GM12878 (cell line): ENCODE measurements around the gene DUSP16. TPM values are rescaled to one million over a fixed set of nuclear protein-coding genes. Genes with fewer than 3 reads are reported as not detected.
A peak's percentile ranks its signal among the peaks of the same experiment; 100 is the strongest.

Experiments
- ATAC-seq: fragments of 200-7000 bp; cut with Tn5 transposase; 3 replicates; pipeline ENCODE4 v1.9.1; 2020; ENCODE audit warnings: mild to moderate bottlenecking, moderate library complexity
- BruUV-seq: library from RNA; stranded (reverse); fragments of 400-500 nt; replicated peaks from 2 replicates; lab custom pipeline; 2021; lab: Mats Ljungman, UMichigan
- CTCF ChIA-PET: fragments of 300-600 bp; sonication (Branson Sonifier 250); formaldehyde crosslinking; extraction: SDS; loops from one replicate; lab custom pipeline; 2021; ENCODE audit warnings: inconsistent platforms; lab: Yijun Ruan, JAX
- POLR2A ChIA-PET: fragments of 350-600 bp; formaldehyde crosslinking; extraction: SDS; loops from one replicate; lab custom pipeline; 2021; ENCODE audit warnings: inconsistent platforms; lab: Charles Lee
- RAD21 ChIA-PET: fragments of 300-600 bp; sonication (Branson Sonifier 250); formaldehyde crosslinking; loops from one replicate; lab custom pipeline; 2023; ENCODE audit warnings: antibody characterized with exemption; ENCODE audit not compliant: unreplicated experiment; lab: Charles Lee
- SMC1A ChIA-PET: fragments of 300-600 bp; sonication (Branson Sonifier 250); formaldehyde crosslinking; loops from one replicate; lab custom pipeline; 2023; ENCODE audit not compliant: unreplicated experiment, uncharacterized antibody; lab: Charles Lee
- DNase-seq: peaks from one replicate; pipeline ENCODE4 v3.0.0-alpha.2; 2011; ENCODE audit warnings: low read depth, low spot score
- FAIRE-seq: peaks from 3 replicates; lab custom pipeline; 2011; peaks lifted over from hg19 to GRCh38; lab: Jason Lieb, UNC
- H2AFZ ChIP-seq: 2 replicates; pipeline ENCODE4 v1.6.0; 2011; ENCODE audit warnings: low read depth, low read length, control low read depth; ENCODE audit not compliant: control insufficient read depth
- H3K27ac ChIP-seq: 2 replicates; pipeline ENCODE4 v1.5.1; 2011; ENCODE audit warnings: control low read depth; ENCODE audit not compliant: control insufficient read depth, insufficient read depth
- H3K27me3 ChIP-seq, 2 experiments: replicated peaks in 1 of 2; 2 replicates each; pipeline versions ENCODE4 v1.6.0 to v1.6.1; 2011; ENCODE audit warnings: low read length in 1 of 2; ENCODE audit not compliant: control insufficient read depth in 2 of 2, insufficient read depth in 2 of 2
- H3K36me3 ChIP-seq, 2 experiments: 2 replicates each; pipeline ENCODE4 v1.5.1; 2011; ENCODE audit warnings: low read length in 1 of 2; ENCODE audit not compliant: control insufficient read depth in 2 of 2, insufficient read depth in 2 of 2
- H3K4me1 ChIP-seq: 2 replicates; pipeline ENCODE4 v1.6.1; 2011; ENCODE audit warnings: mild to moderate bottlenecking, low read length, moderate library complexity, mixed read lengths; ENCODE audit not compliant: control insufficient read depth, insufficient read depth
- H3K4me2 ChIP-seq: 2 replicates; pipeline ENCODE4 v1.6.0; 2011; ENCODE audit warnings: control low read depth; ENCODE audit not compliant: control insufficient read depth, insufficient read depth
- H3K4me3 ChIP-seq: fragments of 200-600 bp; sonication (generic); 2 replicates; pipeline ENCODE4 v1.5.1; 2016
- H3K79me2 ChIP-seq: 2 replicates; pipeline ENCODE4 v1.6.0; 2011; ENCODE audit warnings: low read length; ENCODE audit not compliant: control insufficient read depth, insufficient read depth
- H3K9ac ChIP-seq: 2 replicates; pipeline ENCODE4 v1.8.0; 2011; ENCODE audit warnings: low read length, control low read depth, mixed read lengths; ENCODE audit not compliant: control insufficient read depth, insufficient read depth
- H3K9me3 ChIP-seq: replicated peaks from 3 replicates; pipeline ENCODE4 v1.5.1; 2011; ENCODE audit warnings: mild to moderate bottlenecking, low read length; ENCODE audit not compliant: control insufficient read depth, insufficient read depth
- H4K20me1 ChIP-seq: 2 replicates; pipeline ENCODE4 v1.6.0; 2011; ENCODE audit not compliant: control insufficient read depth, insufficient read depth
- ASH2L ChIP-seq: fragments of 300-600, 200-600 bp; sonication (generic); IDR thresholded peaks from 2 replicates; pipeline ENCODE4 v1.6.1; 2017; ENCODE audit warnings: low read depth, mild to moderate bottlenecking, borderline replicate concordance
- ATF3 ChIP-seq: IDR thresholded peaks from 2 replicates; pipeline ENCODE4 v1.6.1; 2011; ENCODE audit warnings: low read depth, mild to moderate bottlenecking, low read length, moderate library complexity, borderline replicate concordance; ENCODE audit errors: extremely low read depth
- ATF7 ChIP-seq: fragments of 450-650 bp; IDR thresholded peaks from 2 replicates; pipeline ENCODE4 v1.6.1; 2016; ENCODE audit warnings: low read depth, mild to moderate bottlenecking
- BCL11A ChIP-seq: IDR thresholded peaks from 2 replicates; pipeline ENCODE4 v1.6.1; 2011; ENCODE audit warnings: low read depth, low read length
- BHLHE40 ChIP-seq, 2 experiments: fragments of 450-650 bp in 1 of 2; IDR thresholded peaks; 2 replicates each; pipeline ENCODE4 v1.6.1; 2011 to 2017; ENCODE audit warnings: low read depth in 2 of 2, borderline replicate concordance in 1 of 2, improper control_type of control experiment in 1 of 2, low read length in 1 of 2, mild to moderate bottlenecking in 1 of 2
- CREM ChIP-seq: IDR thresholded peaks from 2 replicates; pipeline ENCODE4 v1.6.1; 2014; ENCODE audit warnings: antibody characterized with exemption, low read depth
- EGR1 ChIP-seq, 2 experiments: IDR thresholded peaks; 1 replicate in 1 of 2; 2 replicates in 1 of 2; pipeline ENCODE4 v1.6.1; 2011 to 2012; ENCODE audit warnings: low read depth in 2 of 2, low read length in 2 of 2, borderline replicate concordance in 1 of 2, mild to moderate bottlenecking in 1 of 2, moderate library complexity in 1 of 2
- EP300 ChIP-seq, 2 experiments: fragments of 150-350 bp in 1 of 2; IDR thresholded peaks; 2 replicates each; pipeline ENCODE4 v1.6.1; 2011 to 2012; ENCODE audit warnings: low read depth in 2 of 2, low read length in 2 of 2, borderline replicate concordance in 1 of 2, improper control_type of control experiment in 1 of 2, inconsistent platforms in 1 of 2; ENCODE audit not compliant: control insufficient read depth in 1 of 2
- FOXM1 ChIP-seq: IDR thresholded peaks from 2 replicates; pipeline ENCODE4 v1.6.1; 2012; ENCODE audit warnings: low read depth, mild to moderate bottlenecking, inconsistent platforms, low read length, moderate library complexity
- MEF2B ChIP-seq: fragments of 450-650 bp; IDR thresholded peaks from 2 replicates; pipeline ENCODE4 v1.6.1; 2018; ENCODE audit warnings: mild to moderate bottlenecking, moderate library complexity; ENCODE audit not compliant: partially characterized antibody, poor library complexity, severe bottlenecking
- MXI1 ChIP-seq: fragments of 150-350 bp; IDR thresholded peaks from 2 replicates; pipeline ENCODE4 v1.6.1; 2011; ENCODE audit warnings: low read depth, mild to moderate bottlenecking, inconsistent platforms, low read length, improper control_type of control experiment
- NBN ChIP-seq: fragments of 450-650 bp; IDR thresholded peaks from 2 replicates; pipeline ENCODE4 v1.6.1; 2016
- POLR2AphosphoS5 ChIP-seq: IDR thresholded peaks from 2 replicates; pipeline ENCODE4 v1.6.1; 2011; ENCODE audit warnings: mild to moderate bottlenecking, low read length, inconsistent platforms
- RB1 ChIP-seq: fragments of 450-650 bp; formaldehyde crosslinking; IDR thresholded peaks from 2 replicates; pipeline ENCODE4 v1.6.1; 2017; ENCODE audit warnings: mild to moderate bottlenecking, borderline replicate concordance
- RCOR1 ChIP-seq: conservative IDR thresholded peaks from 2 replicates; pipeline ENCODE4 v1.6.1; 2012; ENCODE audit warnings: low read depth, low read length, improper control_type of control experiment
- SMAD5 ChIP-seq: IDR thresholded peaks from 2 replicates; pipeline ENCODE4 v1.6.1; 2016; ENCODE audit warnings: antibody characterized with exemption, low read depth
- TBL1XR1 ChIP-seq: IDR thresholded peaks from 2 replicates; pipeline ENCODE4 v1.6.1; 2012; ENCODE audit warnings: low read depth, low read length, improper control_type of control experiment
- ZNF207 ChIP-seq: fragments of 450-650 bp; IDR thresholded peaks from 2 replicates; pipeline ENCODE4 v1.6.1; 2014; ENCODE audit warnings: antibody characterized with exemption, mild to moderate bottlenecking, borderline replicate concordance
- ZNF217 ChIP-seq: fragments of 450-650 bp; IDR thresholded peaks from 2 replicates; pipeline ENCODE4 v1.6.1; 2017; ENCODE audit warnings: antibody characterized with exemption, mild to moderate bottlenecking
- ZNF622 ChIP-seq: fragments of 450-650 bp; IDR thresholded peaks from 2 replicates; pipeline ENCODE4 v1.6.1; 2017; ENCODE audit warnings: mild to moderate bottlenecking, inconsistent platforms
- WGBS: methylation state at CpG from one replicate; pipeline ENCODE4 v1.1.6; 2016; ENCODE audit warnings: low lambda C conversion rate; ENCODE audit not compliant: insufficient replicate concordance, insufficient coverage; ENCODE audit errors: missing lambda C conversion rate; 5-methylcytosine and 5-hydroxymethylcytosine counted together
- in situ Hi-C: fragments of 300-500 bp; cut with MboI; formaldehyde crosslinking; loops from 9 replicates; pipeline ENCODE4 v1.14.3; 2018; ENCODE audit warnings: mixed read lengths
- intact Hi-C: fragments of 100-400 bp; cut with micrococcal nuclease; formaldehyde crosslinking; loops from one replicate; pipeline ENCODE4 v1.14.2; 2022; ENCODE audit not compliant: unreplicated experiment
- polyA plus RNA-seq, 11 experiments: library from polyadenylated mRNA; depleted of rRNA in 4 of 11; unstranded in 6 of 11; stranded (reverse) in 5 of 11; fragments of >200 nt; fragmentation: Nextera tagmentation in 4 of 11; fragmentation: Illumina TruSeq in 1 of 11; extraction: Ambion mirVana in 4 of 11; extraction: Trizol in 1 of 11; gene quantifications; 1 replicate in 1 of 11; 2 replicates in 10 of 11; pipeline versions ENCODE4 v1.2.1 to v1.2.3, GENCODE V29; 2011 to 2016; ENCODE audit warnings: inconsistent platforms in 2 of 11, missing spikeins in 2 of 11, low read depth in 1 of 11
- total RNA-seq, 4 experiments: library from RNA; depleted of rRNA in 3 of 4; stranded (reverse); fragments of >200 nt in 3 of 4; fragmentation: Illumina TruSeq in 1 of 4; extraction: Trizol in 1 of 4; gene quantifications; 2 replicates each; pipeline versions ENCODE4 v1.2.1 to v1.2.3, GENCODE V29; 2013 to 2021
- TF ChIP-seq, protein P1 (sequence below): fragments of 450-650 bp; IDR thresholded peaks from 2 replicates; pipeline ENCODE4 v1.6.1; 2017; ENCODE audit warnings: mild to moderate bottlenecking, low read depth, inconsistent platforms; ENCODE audit not compliant: poor library complexity, severe bottlenecking

Gene DUSP16
- total and polyA plus RNA-seq, 10 of the 15 experiments (the other 5 are each of a cell fraction or from before 2014, with no cell fraction given): 3.9 to 75.3 (median 26.8) TPM

DNA sequence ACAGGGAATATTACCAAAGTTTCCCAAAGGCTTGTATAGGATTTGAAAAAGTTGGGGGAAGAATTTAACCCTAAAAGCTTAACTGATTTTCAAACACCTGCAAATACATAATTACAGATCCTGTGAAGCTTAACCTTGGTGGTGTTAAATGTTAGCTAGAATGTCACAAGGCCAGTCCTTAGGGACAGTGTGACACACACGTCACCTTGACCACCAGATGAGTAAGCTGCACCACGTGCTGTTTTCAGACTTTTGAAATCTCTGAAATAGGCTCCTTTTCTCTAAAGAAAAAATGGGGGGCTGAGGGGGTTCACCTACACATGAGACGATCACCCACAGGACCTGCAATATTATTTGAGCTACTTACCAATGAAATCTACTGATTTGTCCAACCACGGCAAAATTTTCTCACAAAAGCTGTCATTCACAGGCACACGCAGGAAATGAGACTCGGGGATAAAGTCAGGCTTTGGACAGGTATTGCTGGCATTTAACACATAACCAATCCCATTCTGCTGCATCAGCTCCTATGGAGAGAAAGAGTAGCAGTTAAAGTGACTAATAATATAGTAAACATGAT lies 75.9 kb downstream of the DUSP16 start:
- H3K27ac ChIP-seq: peak overlapping the region; percentile 58
- H4K20me1 ChIP-seq: no peaks in the 10 kb centered on the region
- H3K4me2 ChIP-seq: 0 out of 2 replicates have a peak overlapping the region, but pooled peaks have one; percentile 13
- BruUV-seq: no TSS peak
- WGBS: 35% methylated on average over 6 of the region's 6 CpGs
- ChIA-PET RAD21 (interaction anchor here (0.7 to 3.9 kb wide), 39 partner anchors 8 to 907 kb away, joined by 3 to 56 read pairs (median 4); no protein-coding TSS in a partner anchor), SMC1A (interaction anchor here (0.7 to 8.3 kb wide), 29 partner anchors 9 to 251 kb away, joined by 3 to 98 read pairs (median 4); partner anchors contain the start of gene DUSP16), POLR2A (interaction anchor here (0.6 to 5.2 kb wide), 17 partner anchors 11 to 217 kb away, joined by 3 to 51 read pairs (median 4); partner anchors contain the start of genes BORCS5 and GPR19), CTCF (interaction anchor here (0.8 to 10.6 kb wide), 13 partner anchors 9 to 250 kb away, joined by 3 to 72 read pairs (median 5); no protein-coding TSS in a partner anchor)
- no peak overlapping the region; the same call in 1 of the 2 replicates for H2AFZ ChIP-seq
- peaks cover 2% of the 10 kb centered on the region for H3K79me2 ChIP-seq
- ATAC-seq (peak; percentile 93), DNase-seq (peak; percentile 57), FAIRE-seq (peak; percentile 75)
- H3K4me3 ChIP-seq: no peak overlapping the region
- H3K4me1 ChIP-seq: peaks cover 19% of the 10 kb centered on the region
- intact Hi-C loops (loop anchor here (1.0 kb wide), 1 partner anchor 20 kb away; no protein-coding TSS in a partner anchor), in situ Hi-C loops (no loop called here)
- H3K9ac ChIP-seq: peak overlapping the region; percentile 35; the same call in 1 of the 2 replicates
- H3K9me3 ChIP-seq: no peaks in the 10 kb centered on the region
- H3K36me3 ChIP-seq: peaks cover 9 to 18% of the 10 kb centered on the region in 2 experiments
- H3K27me3 ChIP-seq: no peaks in the 10 kb centered on the region
- TF ChIP-seq TBL1XR1 (0 out of 2 replicates have a peak, but pooled peaks have one; percentile 49), BCL11A (peak; percentile 88), MXI1 (peak; percentile 64; the same call in 1 of the 2 replicates), ZNF207 (no peak; the same call in 1 of the 2 replicates), ATF7 (peak; percentile 96), BHLHE40 (IDR thresholded peaks at IDR 0.05; ENCODE audit: borderline replicate concordance in 1 of 2, low read depth in 2 of 2, low read length in 1 of 2) (peak; percentile 81 to 88), SMAD5 (no peak), RB1 (0 out of 2 replicates have a peak, but pooled peaks have one; percentile 15), ZNF622 (no peak), ATF3 (peak; percentile 26; the same call in 1 of the 2 replicates), FOXM1 (0 out of 2 replicates have a peak, but pooled peaks have one; percentile 22), NBN (peak; percentile 83), POLR2AphosphoS5 (no peak), MEF2B (peak; percentile 98), EGR1 (IDR thresholded peaks at IDR 0.05; ENCODE audit: borderline replicate concordance in 1 of 2, low read depth in 2 of 2, low read length in 2 of 2) (no peak), ASH2L (0 out of 2 replicates have a peak, but pooled peaks have one; percentile 11), ZNF217 (peak; percentile 72; the same call in 1 of the 2 replicates), CREM (peak; percentile 90), RCOR1 (peak; percentile 78; the same call in 1 of the 2 replicates), EP300 (IDR thresholded peaks at IDR 0.05; ENCODE audit: borderline replicate concordance in 1 of 2, control insufficient read depth in 1 of 2, low read depth in 2 of 2, low read length in 2 of 2) (peak; percentile 96 to 98)
- TF ChIP-seq, protein P1, sequence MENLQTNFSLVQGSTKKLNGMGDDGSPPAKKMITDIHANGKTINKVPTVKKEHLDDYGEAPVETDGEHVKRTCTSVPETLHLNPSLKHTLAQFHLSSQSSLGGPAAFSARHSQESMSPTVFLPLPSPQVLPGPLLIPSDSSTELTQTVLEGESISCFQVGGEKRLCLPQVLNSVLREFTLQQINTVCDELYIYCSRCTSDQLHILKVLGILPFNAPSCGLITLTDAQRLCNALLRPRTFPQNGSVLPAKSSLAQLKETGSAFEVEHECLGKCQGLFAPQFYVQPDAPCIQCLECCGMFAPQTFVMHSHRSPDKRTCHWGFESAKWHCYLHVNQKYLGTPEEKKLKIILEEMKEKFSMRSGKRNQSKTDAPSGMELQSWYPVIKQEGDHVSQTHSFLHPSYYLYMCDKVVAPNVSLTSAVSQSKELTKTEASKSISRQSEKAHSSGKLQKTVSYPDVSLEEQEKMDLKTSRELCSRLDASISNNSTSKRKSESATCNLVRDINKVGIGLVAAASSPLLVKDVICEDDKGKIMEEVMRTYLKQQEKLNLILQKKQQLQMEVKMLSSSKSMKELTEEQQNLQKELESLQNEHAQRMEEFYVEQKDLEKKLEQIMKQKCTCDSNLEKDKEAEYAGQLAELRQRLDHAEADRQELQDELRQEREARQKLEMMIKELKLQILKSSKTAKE: peak; percentile 86
